Fibroblast of skin of left quadriceps (primary cell): Measurements from ENCODE around the gene INSYN1.
"Not testable (repeated sequence)": the region's sequence is repeated elsewhere in the genome, so short reads cannot be mapped to it uniquely, and the experiment has no call there.

ENCODE experiments used
- DNase-seq, 2 experiments: peaks; one replicate each; pipeline ENCODE4 v3.0.0-alpha.2; 2013; ENCODE audit warnings: low read depth in 2 of 2

Gene INSYN1

GRCh38 chr15:73749971-73750370, 3.2 kb downstream of the INSYN1 start:
- no peak for DNase-seq

DNA sequence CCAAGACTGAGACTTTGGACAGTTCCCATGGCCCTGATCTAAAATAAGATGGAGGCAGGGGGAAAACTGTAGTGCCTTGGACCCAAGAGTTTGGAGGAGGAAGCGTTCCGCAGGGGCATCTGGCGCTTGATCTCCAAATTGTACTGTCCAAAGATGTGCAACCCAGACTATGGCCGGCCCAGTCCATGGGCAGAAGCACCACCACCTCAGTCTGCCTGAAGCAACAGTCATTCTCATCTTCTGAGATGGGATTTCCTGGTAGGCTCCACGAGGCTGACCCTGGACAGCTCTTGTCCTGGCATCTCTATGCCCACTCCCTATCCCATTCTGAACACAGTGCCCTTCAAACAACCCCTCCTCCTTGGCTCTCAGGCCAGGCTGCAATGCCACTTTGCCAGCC, 3.6 kb downstream of the INSYN1 start:
- no peak for DNase-seq

GRCh38 chr15:73748730-73749129, 4.4 kb downstream of the INSYN1 start:
- no peak for DNase-seq

GRCh38 chr15:73747847-73748590, 5.1 kb downstream of the INSYN1 start:
- DNase-seq, result no peak

GRCh38 chr15:73746883-73747282, 6.3 kb downstream of the INSYN1 start:
- DNase-seq, result no peak

- DNase-seq, result no peak
Observed at GRCh38 chr15:73746261-73746660, 6.9 kb downstream of the INSYN1 start.

DNA sequence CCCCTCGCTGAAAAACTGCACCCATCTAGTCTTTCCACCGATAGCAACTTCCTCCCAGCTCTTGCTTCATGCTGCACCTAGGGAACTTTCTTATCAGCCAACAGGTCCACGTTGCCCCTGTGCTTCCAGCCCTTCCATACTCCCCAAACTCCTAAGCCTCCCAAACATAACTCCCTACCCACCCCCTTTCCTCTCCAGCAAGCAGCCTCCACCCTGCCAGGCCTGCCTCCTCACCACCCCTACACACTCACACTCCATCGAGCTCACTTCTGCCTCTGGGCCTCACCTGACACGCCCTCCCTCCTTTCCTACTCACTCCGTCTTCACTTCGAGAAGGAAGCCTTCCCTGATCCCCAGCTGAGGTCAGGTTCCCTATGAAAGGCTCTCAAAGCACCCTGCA, 8.1 kb downstream of the INSYN1 start:
- no peak for DNase-seq

GRCh38 chr15:73744293-73744692, 8.9 kb downstream of the INSYN1 start:
- no peak for DNase-seq

GRCh38 chr15:73741321-73741836, 11.8 kb downstream of the INSYN1 start:
- no peak for DNase-seq

GRCh38 chr15:73740152-73741048, 12.8 kb downstream of the INSYN1 start:
- DNase-seq, result no peak

DNA sequence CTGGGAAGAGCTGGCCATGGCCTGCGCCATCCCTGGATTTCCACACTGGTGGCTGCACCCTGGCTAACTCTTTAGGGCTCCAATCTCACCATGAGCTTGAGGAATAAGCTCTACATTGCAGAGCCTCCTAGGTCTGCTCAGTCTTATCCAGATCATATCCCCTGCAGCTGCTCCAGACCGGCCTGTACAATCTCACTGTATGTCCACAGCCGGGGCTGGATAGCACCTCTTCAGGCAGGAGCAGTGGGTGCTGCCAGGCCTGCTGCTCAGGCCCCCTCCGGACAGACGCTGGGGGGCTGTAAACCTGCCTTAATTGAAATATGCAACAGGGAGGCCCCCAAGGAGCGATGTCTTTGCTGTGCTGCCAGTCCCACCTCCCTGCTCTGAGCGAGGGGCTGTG, 15.6 kb downstream of the INSYN1 start:
- DNase-seq, result no peak

GRCh38 chr15:73732930-73733329, 20.2 kb downstream of the INSYN1 start:
- DNase-seq, result no peak

- not testable (repeated sequence) for DNase-seq
Observed at GRCh38 chr15:73732051-73732450, 21.1 kb downstream of the INSYN1 start.

- DNase-seq, result no peak
Observed at GRCh38 chr15:73727330-73727976, 25.7 kb downstream of the INSYN1 start.

DNA sequence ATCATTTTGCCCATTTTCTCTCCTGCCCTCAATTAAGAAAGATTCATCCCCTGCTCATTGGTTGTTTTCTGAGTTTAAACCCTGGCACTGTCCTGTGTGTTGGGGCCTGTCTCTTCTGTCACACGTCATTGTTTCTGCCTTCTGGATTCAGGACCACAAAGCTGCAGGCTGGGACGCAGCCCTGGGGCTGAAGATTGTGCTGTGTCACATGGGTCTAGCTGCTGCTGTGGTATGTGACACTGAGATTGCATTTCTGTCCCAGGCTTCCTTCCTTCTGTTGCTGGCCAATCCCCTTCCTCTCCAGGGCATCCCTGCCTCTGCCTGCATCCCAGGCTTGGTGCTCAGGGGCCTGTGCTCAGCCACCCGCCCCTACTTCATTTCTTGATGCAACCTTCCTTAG, 28.9 kb downstream of the INSYN1 start:
- DNase-seq, result no peak

GRCh38 chr15:73723191-73723590, 30.0 kb downstream of the INSYN1 start:
- DNase-seq, result no peak

GRCh38 chr15:73722425-73722824, 30.7 kb downstream of the INSYN1 start:
- no peak for DNase-seq

DNA sequence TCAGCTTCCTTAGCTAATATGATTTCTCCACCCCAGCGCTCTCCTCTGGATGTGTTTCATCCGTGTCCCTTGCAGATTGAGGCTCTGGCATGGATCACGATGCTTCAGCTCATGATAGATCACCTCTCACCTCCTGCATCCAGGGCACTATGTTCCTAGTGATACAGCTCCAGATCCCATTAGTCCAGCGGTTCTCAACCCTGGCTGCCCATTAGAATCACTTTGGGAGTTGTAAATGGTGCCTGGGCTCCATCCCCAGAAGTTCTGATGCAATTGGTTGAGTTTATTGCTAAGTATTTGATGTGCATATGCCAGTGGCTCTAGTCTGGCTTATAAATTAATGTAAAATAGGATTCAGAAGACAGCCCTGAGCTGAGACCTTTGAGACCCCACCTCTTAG, 34.5 kb downstream of the INSYN1 start:
- no peak for DNase-seq

GRCh38 chr15:73717802-73718201, 35.3 kb downstream of the INSYN1 start:
- no peak for DNase-seq

- DNase-seq, result no peak
Observed at GRCh38 chr15:73717206-73717605, 35.9 kb downstream of the INSYN1 start.

DNA sequence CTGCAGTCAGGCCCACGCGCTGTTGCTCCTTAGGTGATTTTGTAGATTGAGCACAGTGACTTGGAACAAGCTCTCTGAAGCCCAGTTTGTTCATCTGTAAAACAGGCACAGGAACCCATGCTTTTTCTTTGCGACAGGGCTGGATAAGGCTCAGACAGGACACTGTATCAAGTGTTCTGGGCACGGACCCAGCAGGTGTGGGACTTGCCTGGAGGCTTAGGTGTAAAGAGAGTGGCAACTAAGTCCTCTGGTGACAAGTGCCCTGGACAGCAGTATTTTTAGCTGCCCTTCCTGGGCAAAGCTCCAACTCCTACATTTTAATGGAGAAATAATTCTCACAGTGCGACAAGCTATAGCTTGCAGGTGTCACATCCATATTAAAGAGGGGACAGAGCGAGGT, 36.7 kb downstream of the INSYN1 start:
- no peak for DNase-seq

DNA sequence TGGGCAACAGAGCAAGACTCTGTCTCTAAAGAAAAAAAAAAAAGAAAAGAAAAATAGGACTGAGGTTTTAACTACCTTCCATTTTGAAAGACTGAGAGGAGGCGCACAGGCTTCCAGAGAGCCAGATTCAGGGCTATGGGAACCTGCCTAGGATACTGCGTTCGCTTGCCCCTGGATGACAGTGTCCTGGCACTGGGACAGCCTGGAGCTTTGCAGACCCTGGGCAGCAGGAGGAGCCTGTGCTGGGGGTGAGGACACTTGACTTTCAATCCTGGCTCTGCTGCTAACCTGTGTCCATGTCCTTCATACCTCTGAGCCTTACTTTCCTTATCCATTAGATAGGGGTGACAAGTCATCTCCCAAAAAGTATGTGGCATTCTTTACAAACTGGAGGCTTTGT, 37.7 kb downstream of the INSYN1 start:
- no peak for DNase-seq
